ENCODE results near the gene TJAP1. TPM values are rescaled to one million over a fixed set of nuclear protein-coding genes. Genes with fewer than 3 reads are reported as not detected.
A peak's percentile ranks its signal among the peaks of the same experiment; 100 is the strongest.

Gene TJAP1
- total and polyA plus RNA-seq, 4 experiments from 2014 or later, result 7.3 to 54.4 (median 32.1) TPM

GRCh38 chr6:43504756-43505593 is 27.6 kb downstream of the TJAP1 start:
- Histone ChIP-seq H3K27ac (ENCODE audit: low read depth, low read length) (no peak overlapping the region), H3K4me3 (ENCODE audit: low read length in 2 of 2) (no peak overlapping the region), H3K9me3 (ENCODE audit: control insufficient read depth in 1 of 2, low read length in 2 of 2) (no peaks in the 10 kb centered on the region), H3K36me3 (ENCODE audit: insufficient read depth, low read length) (peaks cover 26% of the 10 kb centered on the region), H3K27me3 (ENCODE audit: insufficient read depth, low read length) (peaks cover 11% of the 10 kb centered on the region), H3K4me1 (ENCODE audit: insufficient read depth, low read length) (peaks cover 12% of the 10 kb centered on the region)
- no peaks in the 10 kb centered on the region for H3K9me3 Mint-ChIP-seq
- H3K27me3 Mint-ChIP-seq, result peaks cover 9 to 13% of the 10 kb centered on the region in 2 donors
- peaks cover 38 to 58% of the 10 kb centered on the region in 2 donors for H3K36me3 Mint-ChIP-seq
- DNase-seq, result no peak
- ChIA-PET CTCF (ENCODE audit: partially characterized antibody) (interaction anchor here (0.8 to 8.5 kb wide), 16 partner anchors 12 to 565 kb away, joined by 3 to 108 read pairs (median 4); partner anchors contain the start of genes ABCC10, CRIP3, DLK2 and POLR1C), POLR2A (ENCODE audit: partially characterized antibody) (interaction anchor here (1.9 to 2.9 kb wide), 4 partner anchors 10 to 241 kb away, joined by 6 to 21 read pairs (median 14); partner anchors contain the start of genes DLK2, POLR1C and YIPF3)
- H3K27ac Mint-ChIP-seq, result no peak overlapping the region
- H3K4me1 Mint-ChIP-seq, result peaks cover 6 to 21% (median 11%) of the 10 kb centered on the region in 4 donors
- intact Hi-C loops (cut with micrococcal nuclease), result loop anchor here (5.0 kb wide), 1 partner anchor 138 kb away; the partner anchor contains the start of gene ZNF318
- no peak overlapping the region for H3K4me3 Mint-ChIP-seq

- peaks cover 11% of the 10 kb centered on the region for H3K27me3 ChIP-seq (ENCODE audit: insufficient read depth, low read length)
- H3K36me3 ChIP-seq (ENCODE audit: insufficient read depth, low read length), result peaks cover 21% of the 10 kb centered on the region
- DNase-seq, result no peak
- intact Hi-C loops (cut with micrococcal nuclease), result loop anchor here (1.0 to 5.0 kb wide), 7 partner anchors 50 to 335 kb away; partner anchors contain the start of genes ABCC10, CRIP3, DLK2 and SRF
- H3K27ac ChIP-seq (ENCODE audit: low read depth, low read length), result no peak overlapping the region
- peaks cover 31 to 50% of the 10 kb centered on the region in 2 donors for H3K36me3 Mint-ChIP-seq
- peaks cover 6 to 26% (median 13%) of the 10 kb centered on the region in 4 donors for H3K4me1 Mint-ChIP-seq
- CTCF ChIA-PET (ENCODE audit: partially characterized antibody), result interaction anchor here (0.6 to 8.5 kb wide), 27 partner anchors 13 to 565 kb away, joined by 3 to 108 read pairs (median 5); partner anchors contain the start of genes ABCC10, DLK2, POLR1C and YIPF3
- peaks cover 9 to 13% of the 10 kb centered on the region in 2 donors for H3K27me3 Mint-ChIP-seq
- H3K4me3 Mint-ChIP-seq, result no peak overlapping the region
- no peaks in the 10 kb centered on the region for H3K9me3 ChIP-seq (ENCODE audit: control insufficient read depth in 1 of 2, low read length in 2 of 2)
- H3K4me3 ChIP-seq (ENCODE audit: low read length in 2 of 2), result no peak overlapping the region
- POLR2A ChIA-PET (ENCODE audit: partially characterized antibody), result interaction anchor here (1.9 to 2.9 kb wide), 4 partner anchors 10 to 242 kb away, joined by 6 to 21 read pairs (median 14); partner anchors contain the start of genes DLK2, POLR1C and YIPF3
- no peaks in the 10 kb centered on the region for H3K9me3 Mint-ChIP-seq
- peak overlapping the region in 2 of 7 donors; percentile 36 to 75 for H3K27ac Mint-ChIP-seq
- H3K4me1 ChIP-seq (ENCODE audit: insufficient read depth, low read length), result peaks cover 15% of the 10 kb centered on the region
Measured at GRCh38 chr6:43505718-43506117, 28.3 kb downstream of the TJAP1 start.

GRCh38 chr6:43506171-43506570 is 28.8 kb downstream of the TJAP1 start:
- ChIA-PET POLR2A (ENCODE audit: partially characterized antibody) (interaction anchor here (1.9 to 2.9 kb wide), 4 partner anchors 10 to 242 kb away, joined by 6 to 21 read pairs (median 14); partner anchors contain the start of genes DLK2, POLR1C and YIPF3), CTCF (ENCODE audit: partially characterized antibody) (interaction anchor here (0.6 to 8.5 kb wide), 30 partner anchors 13 to 566 kb away, joined by 3 to 108 read pairs (median 5); partner anchors contain the start of genes DLK2, DNPH1, POLR1C and YIPF3)
- Histone ChIP-seq H3K4me3 (ENCODE audit: low read length in 2 of 2) (no peak overlapping the region), H3K27ac (ENCODE audit: low read depth, low read length) (peak overlapping the region; percentile 8), H3K9me3 (ENCODE audit: control insufficient read depth in 1 of 2, low read length in 2 of 2) (no peaks in the 10 kb centered on the region), H3K4me1 (ENCODE audit: insufficient read depth, low read length) (peaks cover 17% of the 10 kb centered on the region), H3K36me3 (ENCODE audit: insufficient read depth, low read length) (peaks cover 20% of the 10 kb centered on the region), H3K27me3 (ENCODE audit: insufficient read depth, low read length) (peaks cover 11% of the 10 kb centered on the region)
- Mint-ChIP-seq H3K4me3 (no peak overlapping the region), H3K27me3 (peaks cover 9 to 13% of the 10 kb centered on the region in 2 donors), H3K4me1 (peaks cover 6 to 30% (median 14%) of the 10 kb centered on the region in 4 donors), H3K9me3 (no peaks in the 10 kb centered on the region), H3K27ac (peak overlapping the region in 6 of 7 donors; percentile 31 to 86 (median 69)), H3K36me3 (peaks cover 32 to 51% of the 10 kb centered on the region in 2 donors)
- DNase-seq, result no peak
- intact Hi-C loops (cut with micrococcal nuclease), result loop anchor here (1.0 to 5.0 kb wide), 7 partner anchors 51 to 335 kb away; partner anchors contain the start of genes ABCC10, CRIP3, DLK2 and SRF

- peak overlapping the region in 1 of 8 donors; percentile 70 for H3K4me3 Mint-ChIP-seq
- no peak overlapping the region for H3K4me3 ChIP-seq (ENCODE audit: low read length in 2 of 2)
- H3K36me3 ChIP-seq (ENCODE audit: insufficient read depth, low read length), result peaks cover 22% of the 10 kb centered on the region
- intact Hi-C loops (cut with micrococcal nuclease), result loop anchor here (1.0 to 5.0 kb wide), 7 partner anchors 52 to 336 kb away; partner anchors contain the start of genes ABCC10, CRIP3, DLK2 and SRF
- H3K27ac Mint-ChIP-seq, result peak overlapping the region in 6 of 7 donors; percentile 31 to 86 (median 69)
- H3K27ac ChIP-seq (ENCODE audit: low read depth, low read length), result peak overlapping the region; percentile 8
- H3K27me3 Mint-ChIP-seq, result peaks cover 9 to 13% of the 10 kb centered on the region in 2 donors
- H3K4me1 ChIP-seq (ENCODE audit: insufficient read depth, low read length), result peaks cover 17% of the 10 kb centered on the region
- H3K4me1 Mint-ChIP-seq, result peaks cover 8 to 37% (median 18%) of the 10 kb centered on the region in 4 donors
- POLR2A ChIA-PET (ENCODE audit: partially characterized antibody), result interaction anchor here (1.0 to 2.9 kb wide), 6 partner anchors 8 to 243 kb away, joined by 4 to 21 read pairs (median 8); partner anchors contain the start of genes DLK2, POLR1C, TJAP1 and YIPF3
- CTCF ChIA-PET (ENCODE audit: partially characterized antibody), result interaction anchor here (0.6 to 8.5 kb wide), 30 partner anchors 9 to 277 kb away, joined by 3 to 108 read pairs (median 5); partner anchors contain the start of genes DLK2, DNPH1, POLR1C and YIPF3
- no peaks in the 10 kb centered on the region for H3K9me3 ChIP-seq (ENCODE audit: control insufficient read depth in 1 of 2, low read length in 2 of 2)
- peaks cover 11% of the 10 kb centered on the region for H3K27me3 ChIP-seq (ENCODE audit: insufficient read depth, low read length)
- peaks cover 31 to 51% of the 10 kb centered on the region in 2 donors for H3K36me3 Mint-ChIP-seq
- DNase-seq, result peak; percentile 73 to 79 (median 77)
- no peaks in the 10 kb centered on the region for H3K9me3 Mint-ChIP-seq
Measured at GRCh38 chr6:43506667-43507471, 29.5 kb downstream of the TJAP1 start.

- CTCF ChIA-PET (ENCODE audit: partially characterized antibody), result interaction anchor here (0.9 to 8.5 kb wide), 11 partner anchors 10 to 271 kb away, joined by 3 to 108 read pairs (median 13); partner anchors contain the start of genes DLK2, POLR1C and YIPF3
- peaks cover 11% of the 10 kb centered on the region for H3K27me3 ChIP-seq (ENCODE audit: insufficient read depth, low read length)
- peaks cover 22 to 52% of the 10 kb centered on the region in 2 donors for H3K36me3 Mint-ChIP-seq
- H3K27ac Mint-ChIP-seq, result peak overlapping the region in 6 of 7 donors; percentile 43 to 95 (median 68)
- H3K4me3 ChIP-seq (ENCODE audit: low read length in 2 of 2), result no peak overlapping the region
- H3K4me3 Mint-ChIP-seq, result peak overlapping the region; percentile 70 to 94 (median 86)
- DNase-seq, result no peak
- peaks cover 25% of the 10 kb centered on the region for H3K36me3 ChIP-seq (ENCODE audit: insufficient read depth, low read length)
- POLR2A ChIA-PET (ENCODE audit: partially characterized antibody), result interaction anchor here (0.6 to 2.9 kb wide), 6 partner anchors 8 to 191 kb away, joined by 3 to 19 read pairs (median 4); partner anchors contain the start of genes DLK2 and TJAP1
- no peaks in the 10 kb centered on the region for H3K9me3 ChIP-seq (ENCODE audit: control insufficient read depth in 1 of 2, low read length in 2 of 2)
- H3K27me3 Mint-ChIP-seq, result peaks cover 9 to 13% of the 10 kb centered on the region in 2 donors
- no peaks in the 10 kb centered on the region for H3K9me3 Mint-ChIP-seq
- peaks cover 9 to 47% (median 25%) of the 10 kb centered on the region in 4 donors for H3K4me1 Mint-ChIP-seq
- no peak overlapping the region for H3K27ac ChIP-seq (ENCODE audit: low read depth, low read length)
- intact Hi-C loops (cut with micrococcal nuclease), result loop anchor here (5.0 kb wide), 1 partner anchor 141 kb away; the partner anchor contains the start of gene ZNF318
- peaks cover 17% of the 10 kb centered on the region for H3K4me1 ChIP-seq (ENCODE audit: insufficient read depth, low read length)
Measured at GRCh38 chr6:43508481-43509141, 31.2 kb downstream of the TJAP1 start.

Data from CD4-positive, alpha-beta memory T cell (primary cell).